GM10266 (cell line): ENCODE measurements around the gene COL26A1.

Experiments
- DNase-seq: peaks from one replicate; pipeline ENCODE4 v3.0.0; 2012; ENCODE audit errors: extremely low spot score
- TF ChIP-seq, protein P1 (sequence below): IDR thresholded peaks from 2 replicates; pipeline ENCODE4 v1.5.1; 2012; ENCODE audit warnings: mild to moderate bottlenecking, low read depth; ENCODE audit not compliant: control insufficient read depth, insufficient read depth; ENCODE audit errors: missing control alignments

COL26A1 gene

DNA sequence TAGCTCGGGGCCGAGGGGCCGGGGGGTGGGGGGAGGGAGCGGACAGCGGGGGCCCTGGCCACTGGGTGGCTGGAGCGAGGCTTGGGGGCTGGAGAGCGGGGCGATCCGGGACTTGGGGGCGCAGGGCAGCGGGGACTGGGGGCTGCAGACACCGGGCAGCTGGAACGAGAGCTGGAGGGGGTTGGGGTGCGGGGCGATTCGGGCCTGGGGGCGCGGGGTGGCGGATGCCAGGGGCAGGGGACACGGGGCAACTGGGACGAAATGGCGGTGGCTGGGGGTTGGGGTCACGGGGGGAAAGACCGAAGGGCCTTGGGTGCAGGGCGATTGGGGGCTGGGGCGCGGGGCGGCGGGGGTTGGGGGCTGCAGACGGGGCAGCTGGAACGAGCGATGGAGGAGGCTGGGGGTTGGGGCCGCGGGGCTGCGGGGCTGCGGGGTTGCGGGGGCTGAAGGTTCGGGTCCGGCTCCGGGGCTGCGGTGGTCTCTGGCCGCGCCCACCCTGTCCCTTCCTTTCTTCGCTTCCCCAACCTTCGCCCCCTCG, 590 bp downstream of the COL26A1 start:
- no peak for DNase-seq
- TF ChIP-seq, protein P1, sequence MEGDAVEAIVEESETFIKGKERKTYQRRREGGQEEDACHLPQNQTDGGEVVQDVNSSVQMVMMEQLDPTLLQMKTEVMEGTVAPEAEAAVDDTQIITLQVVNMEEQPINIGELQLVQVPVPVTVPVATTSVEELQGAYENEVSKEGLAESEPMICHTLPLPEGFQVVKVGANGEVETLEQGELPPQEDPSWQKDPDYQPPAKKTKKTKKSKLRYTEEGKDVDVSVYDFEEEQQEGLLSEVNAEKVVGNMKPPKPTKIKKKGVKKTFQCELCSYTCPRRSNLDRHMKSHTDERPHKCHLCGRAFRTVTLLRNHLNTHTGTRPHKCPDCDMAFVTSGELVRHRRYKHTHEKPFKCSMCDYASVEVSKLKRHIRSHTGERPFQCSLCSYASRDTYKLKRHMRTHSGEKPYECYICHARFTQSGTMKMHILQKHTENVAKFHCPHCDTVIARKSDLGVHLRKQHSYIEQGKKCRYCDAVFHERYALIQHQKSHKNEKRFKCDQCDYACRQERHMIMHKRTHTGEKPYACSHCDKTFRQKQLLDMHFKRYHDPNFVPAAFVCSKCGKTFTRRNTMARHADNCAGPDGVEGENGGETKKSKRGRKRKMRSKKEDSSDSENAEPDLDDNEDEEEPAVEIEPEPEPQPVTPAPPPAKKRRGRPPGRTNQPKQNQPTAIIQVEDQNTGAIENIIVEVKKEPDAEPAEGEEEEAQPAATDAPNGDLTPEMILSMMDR: no peak

DNA sequence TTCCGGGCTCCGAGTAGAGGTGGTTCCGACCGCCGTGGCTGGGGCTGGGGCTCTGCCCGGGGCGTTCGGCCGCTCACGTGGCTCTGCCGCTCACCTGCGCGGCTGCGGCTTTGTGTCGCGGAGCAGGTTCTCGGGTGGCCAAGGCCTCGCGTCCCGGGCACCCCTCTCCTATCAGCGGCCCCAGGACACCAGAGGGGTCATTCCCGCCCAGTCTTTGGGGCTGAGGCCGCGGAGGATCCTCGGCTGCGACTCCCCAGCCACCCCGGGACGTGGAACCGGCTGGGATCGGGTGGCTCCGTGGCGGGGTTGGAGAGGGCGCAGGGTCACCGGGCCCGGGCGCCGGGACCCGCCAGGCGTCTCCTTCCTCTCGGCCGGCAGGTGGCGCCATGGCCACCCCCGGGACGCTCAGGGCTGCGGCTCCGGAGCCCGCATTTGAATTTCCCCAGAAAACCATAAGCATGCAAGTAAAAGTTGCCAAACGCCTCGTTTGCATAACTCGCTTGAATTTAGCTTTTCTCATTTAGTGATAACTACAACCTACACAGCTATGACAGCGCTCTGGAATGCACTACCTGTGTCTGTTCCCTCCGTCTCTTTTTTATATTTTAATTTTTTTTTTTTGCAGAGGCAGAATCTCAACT, 1.2 kb downstream of the COL26A1 start:
- peak; percentile 91 for DNase-seq

DNA sequence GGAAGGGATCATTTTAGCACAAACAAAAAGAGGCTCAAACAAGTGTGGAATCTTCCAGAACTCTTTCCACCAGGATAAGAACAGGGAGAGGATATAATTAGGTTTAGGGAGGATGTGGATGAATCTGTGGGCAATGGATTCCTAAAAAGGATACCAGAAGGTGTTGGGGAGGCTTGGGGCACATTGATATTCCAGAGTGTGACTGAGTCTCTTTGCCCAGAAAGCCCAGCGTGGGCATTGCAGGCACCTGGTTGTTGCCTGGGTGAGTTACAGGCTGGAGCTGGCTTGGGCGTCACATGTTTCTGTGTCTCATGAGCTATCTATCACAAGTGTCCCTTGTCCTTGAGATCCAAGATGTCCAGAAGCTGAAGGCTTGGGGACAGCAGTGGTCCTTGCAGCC, 3.3 kb downstream of the COL26A1 start:
- TF ChIP-seq, protein P1: no peak
- DNase-seq: no peak

More for the DNA sequence above, 1.2 kb downstream of the COL26A1 start:
- TF ChIP-seq, protein P1: peak; percentile 82

DNA sequence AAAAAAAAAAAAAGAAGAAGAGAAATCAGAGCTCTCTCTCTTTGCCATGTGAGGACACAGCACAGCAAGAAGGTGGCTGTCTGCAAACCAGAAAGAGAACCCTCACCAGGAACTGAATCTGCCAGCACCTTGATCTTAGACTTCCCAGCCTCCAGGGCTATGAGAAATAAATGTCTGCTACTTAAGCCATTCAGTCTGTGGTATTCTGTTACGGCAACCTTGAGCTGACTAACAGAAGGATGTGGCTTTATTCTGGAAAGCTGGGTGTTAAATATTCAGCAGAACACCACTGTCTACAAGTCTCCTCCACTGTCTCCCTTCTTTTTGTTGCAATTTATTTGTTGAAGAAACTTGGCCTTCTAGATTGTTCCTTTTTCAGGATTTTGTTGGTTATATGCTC, 5.0 kb downstream of the COL26A1 start:
- no peak for DNase-seq
- TF ChIP-seq, protein P1: no peak

DNA sequence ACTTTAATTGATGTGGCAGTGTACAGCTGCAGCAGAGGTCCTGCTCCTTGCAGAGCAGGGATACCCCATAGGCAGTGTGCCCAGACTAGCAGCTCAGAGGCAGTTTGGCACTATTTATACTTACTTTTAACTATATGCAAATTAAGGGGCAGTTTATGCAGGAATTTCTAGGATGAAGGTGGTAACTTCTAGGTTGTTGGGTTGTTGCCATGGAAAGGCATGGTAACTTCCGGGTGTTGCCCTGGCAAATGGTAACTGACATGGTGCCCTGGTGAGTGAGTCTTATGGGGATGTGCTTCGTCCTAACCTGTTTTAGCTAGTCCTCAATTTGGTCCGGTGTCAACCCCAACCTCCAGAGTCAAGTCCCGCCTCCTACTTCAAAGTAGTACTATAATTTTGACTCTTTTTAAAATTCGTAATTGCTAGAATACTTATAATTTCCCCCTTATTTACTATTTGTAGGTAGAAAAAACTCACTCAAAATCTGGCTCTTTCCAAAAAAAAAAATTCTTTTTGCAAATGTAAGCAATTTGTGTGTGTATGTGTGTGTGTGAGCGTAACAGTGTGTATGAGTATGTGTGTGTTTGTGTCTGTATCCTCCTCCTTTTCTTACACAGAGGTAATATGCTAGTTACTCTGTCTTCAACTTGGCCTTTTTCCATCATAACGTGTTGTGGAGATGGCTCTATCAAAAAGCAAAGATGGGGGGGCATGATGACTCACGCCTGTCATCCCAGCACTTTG, 5.9 kb downstream of the COL26A1 start:
- DNase-seq: no peak
- TF ChIP-seq, protein P1: no peak

DNA sequence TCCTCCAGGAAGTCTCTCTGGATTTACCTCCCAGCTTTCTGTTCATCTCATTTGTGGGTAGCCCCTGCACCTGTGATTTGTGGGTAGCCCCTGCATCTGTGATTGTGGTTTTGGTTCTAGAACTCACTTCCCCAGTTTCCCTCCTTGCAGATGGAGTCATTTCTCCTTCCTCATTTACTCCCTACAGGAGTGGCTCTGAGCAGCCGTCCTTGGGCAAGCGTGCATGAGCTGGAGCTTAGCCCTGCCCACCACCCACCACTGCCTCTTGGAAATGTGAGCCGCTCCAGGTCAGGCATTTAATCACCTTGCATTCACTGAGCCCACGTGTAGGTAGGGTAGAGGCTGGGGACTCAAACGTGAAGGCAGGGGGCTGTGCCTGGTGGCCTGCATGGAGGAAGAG, 8.2 kb downstream of the COL26A1 start:
- DNase-seq: no peak
- TF ChIP-seq, protein P1: no peak

DNA sequence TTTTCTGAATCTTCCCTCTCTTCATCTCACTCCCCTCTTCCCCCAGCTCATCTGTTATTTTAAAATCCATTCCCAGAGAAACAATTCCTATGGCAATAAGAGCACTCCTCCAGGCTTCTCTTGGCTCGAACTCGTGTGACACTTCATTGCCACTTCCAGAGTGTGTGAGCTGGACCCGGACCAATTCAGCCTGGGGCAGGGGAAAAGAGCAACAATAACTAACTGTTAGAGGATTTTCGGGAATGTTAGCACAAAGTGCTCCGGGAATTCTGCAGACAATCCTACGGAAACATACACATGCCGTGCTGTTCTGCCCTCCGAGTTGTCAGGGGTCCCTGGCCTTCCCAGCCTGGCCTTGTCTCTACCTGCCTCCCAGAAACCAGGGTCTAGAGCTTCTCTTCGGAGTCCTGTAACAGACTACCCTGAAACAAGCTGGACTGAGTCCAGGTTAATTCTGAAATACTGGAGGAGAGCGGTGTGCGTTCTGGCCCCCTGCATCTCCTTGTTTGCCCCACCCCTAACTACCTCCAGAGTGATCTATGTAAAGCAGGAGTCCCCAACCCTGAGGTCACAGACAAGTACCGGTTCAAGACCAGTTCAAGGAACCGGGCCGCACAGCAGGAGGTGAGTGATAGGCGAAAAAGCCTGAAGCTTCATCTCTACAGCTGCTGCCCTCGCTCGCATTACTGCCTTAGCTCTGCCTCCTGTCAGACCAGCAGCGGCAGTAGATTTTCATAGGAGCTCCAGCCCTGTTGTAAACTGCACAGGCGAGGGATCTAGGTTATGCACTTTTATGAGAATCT, 11.3 kb downstream of the COL26A1 start:
- no peak for DNase-seq
- TF ChIP-seq, protein P1: no peak
